ENCODE data around the gene TMEM200A. TPM values are rescaled to one million over a fixed set of nuclear protein-coding genes. Genes with fewer than 3 reads are reported as not detected.

TMEM200A gene
- total and polyA plus RNA-seq, 10 of the 15 experiments (the other 5 are each of a cell fraction or from before 2014, with no cell fraction given): 5.5 to 12.4 (median 9.6) TPM

DNA sequence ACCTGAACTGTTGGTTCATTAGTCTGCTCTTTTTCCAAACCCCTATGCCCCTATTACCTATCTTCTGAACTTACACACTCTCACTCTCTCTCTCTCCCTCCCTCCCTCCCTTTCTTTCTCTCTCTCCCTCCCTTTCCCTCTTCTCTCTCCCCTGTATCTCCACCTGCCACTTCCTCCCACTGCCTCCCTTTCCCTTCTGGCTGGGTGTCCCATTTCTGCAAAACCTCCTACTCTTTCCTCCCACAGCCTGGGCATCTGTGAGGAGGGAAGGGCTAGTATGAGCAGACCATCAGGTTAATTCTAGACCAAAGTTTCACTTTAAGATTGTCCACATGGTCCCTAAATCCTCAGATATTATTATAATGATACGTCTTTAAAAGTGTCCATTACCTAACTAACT, 95.1 kb downstream of the TMEM200A start:
- WGBS (ENCODE audit: insufficient coverage, insufficient replicate concordance, low lambda C conversion rate, missing lambda C conversion rate): 48% methylated on average over 1 of the region's 1 CpG
- intact Hi-C loops (cut with micrococcal nuclease; ENCODE audit: unreplicated experiment) (no loop called here), in situ Hi-C loops (cut with MboI) (no loop called here)
- Histone ChIP-seq H3K36me3 (ENCODE audit: control insufficient read depth in 2 of 2, insufficient read depth in 2 of 2, low read length in 1 of 2) (no peaks in the 10 kb centered on the region), H3K27me3 (replicated peaks in 1 of 2; ENCODE audit: control insufficient read depth in 2 of 2, insufficient read depth in 2 of 2, low read length in 1 of 2) (no peaks in the 10 kb centered on the region; a peak in 1 of 4 replicates), H4K20me1 (ENCODE audit: control insufficient read depth, insufficient read depth) (no peaks in the 10 kb centered on the region), H3K9me3 (replicated peaks; ENCODE audit: control insufficient read depth, insufficient read depth, low read length) (no peaks in the 10 kb centered on the region), H3K27ac (ENCODE audit: control insufficient read depth, insufficient read depth) (no peak overlapping the region), H3K4me2 (ENCODE audit: control insufficient read depth, insufficient read depth) (no peak overlapping the region), H3K9ac (ENCODE audit: control insufficient read depth, insufficient read depth, low read length) (no peak overlapping the region), H3K4me3 (no peak overlapping the region), H3K79me2 (ENCODE audit: control insufficient read depth, insufficient read depth, low read length) (no peaks in the 10 kb centered on the region), H2AFZ (ENCODE audit: control insufficient read depth, low read depth, low read length) (no peak overlapping the region), H3K4me1 (ENCODE audit: control insufficient read depth, insufficient read depth, low read length) (no peaks in the 10 kb centered on the region)
- BruUV-seq (replicated peaks): no TSS peak
- SMC1A ChIA-PET (ENCODE audit: uncharacterized antibody, unreplicated experiment): no interaction called here
- no peak for TF ChIP-seq STAT3 (IDR thresholded peaks at IDR 0.05; ENCODE audit: low read depth, low read length)
- TF ChIP-seq RAD21 (IDR thresholded peaks at IDR 0.05; ENCODE audit: insufficient read depth, low read depth, low read length): no peak
- no peak for TF ChIP-seq BRCA1 (IDR thresholded peaks at IDR 0.05; ENCODE audit: low read depth, low read length)
- no peak for TF ChIP-seq MTA2 (IDR thresholded peaks at IDR 0.05; ENCODE audit: low read depth)
- no peak for TF ChIP-seq YBX1 (IDR thresholded peaks at IDR 0.05)
- TF ChIP-seq RUNX3 (IDR thresholded peaks at IDR 0.05; ENCODE audit: low read length): no peak
- TF ChIP-seq ATF7 (IDR thresholded peaks at IDR 0.05; ENCODE audit: low read depth): no peak
- no peak for TF ChIP-seq MXI1 (IDR thresholded peaks at IDR 0.05; ENCODE audit: low read depth, low read length)
- no peak for FAIRE-seq
- POLR2A ChIA-PET: no interaction called here
- no peak for ATAC-seq
- no peak for DNase-seq (ENCODE audit: low read depth, low spot score)
- CTCF ChIA-PET: no interaction called here
- RAD21 ChIA-PET (ENCODE audit: unreplicated experiment): no interaction called here

DNA sequence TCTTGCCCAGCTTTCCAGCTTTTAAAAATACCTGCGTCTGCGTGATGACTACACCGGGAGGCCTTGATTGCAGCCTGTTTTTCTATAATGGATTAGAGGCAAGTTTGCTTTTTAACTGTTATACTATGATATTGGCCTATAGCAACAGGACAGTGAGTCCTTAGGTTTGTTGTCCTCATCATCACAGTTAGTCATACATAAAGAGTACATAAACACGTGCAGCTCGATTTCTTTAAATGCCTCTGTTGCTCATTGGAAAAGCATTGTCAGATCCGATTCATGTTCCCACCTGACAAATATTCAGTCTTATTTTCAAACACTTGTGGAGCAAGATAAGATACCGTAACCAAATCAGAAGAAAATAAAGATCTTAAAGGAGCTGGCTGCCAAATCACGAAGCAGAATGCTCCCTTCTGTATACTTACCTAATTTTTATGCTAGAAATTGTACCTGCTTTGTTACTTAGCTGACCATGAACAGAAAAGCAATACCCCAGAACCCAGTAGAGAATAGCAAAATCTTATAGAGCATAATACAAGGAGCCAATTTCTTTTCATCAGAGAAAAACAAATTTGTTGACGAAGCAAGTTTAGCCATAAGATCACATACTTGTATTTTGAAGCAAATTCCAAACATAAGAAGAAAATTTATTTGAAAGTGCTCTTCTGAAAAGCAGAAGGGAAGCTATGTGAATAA, 100.4 kb downstream of the TMEM200A start:
- intact Hi-C loops (cut with micrococcal nuclease; ENCODE audit: unreplicated experiment) (no loop called here), in situ Hi-C loops (cut with MboI) (no loop called here)
- H3K36me3 ChIP-seq (ENCODE audit: control insufficient read depth in 2 of 2, insufficient read depth in 2 of 2, low read length in 1 of 2): no peaks in the 10 kb centered on the region
- WGBS (ENCODE audit: insufficient coverage, insufficient replicate concordance, low lambda C conversion rate, missing lambda C conversion rate): 53% methylated on average over 9 of the region's 9 CpGs
- no peak overlapping the region for H3K27ac ChIP-seq (ENCODE audit: control insufficient read depth, insufficient read depth)
- no peaks in the 10 kb centered on the region; a peak in 1 of 4 replicates for H3K27me3 ChIP-seq (replicated peaks in 1 of 2; ENCODE audit: control insufficient read depth in 2 of 2, insufficient read depth in 2 of 2, low read length in 1 of 2)
- ChIA-PET CTCF (interaction anchor here (1.4 kb wide), 1 partner anchor 84 kb away, joined by 4 read pairs; no protein-coding TSS in a partner anchor), RAD21 (ENCODE audit: unreplicated experiment) (no interaction called here), SMC1A (ENCODE audit: uncharacterized antibody, unreplicated experiment) (interaction anchor here (1.2 to 1.6 kb wide), 4 partner anchors 9 to 81 kb away, joined by 3 to 5 read pairs (median 4); no protein-coding TSS in a partner anchor), POLR2A (no interaction called here)
- BruUV-seq (replicated peaks): no TSS peak
- H3K79me2 ChIP-seq (ENCODE audit: control insufficient read depth, insufficient read depth, low read length): no peaks in the 10 kb centered on the region
- H3K4me3 ChIP-seq: no peak overlapping the region
- no peak overlapping the region for H2AFZ ChIP-seq (ENCODE audit: control insufficient read depth, low read depth, low read length)
- no peak overlapping the region for H3K9ac ChIP-seq (ENCODE audit: control insufficient read depth, insufficient read depth, low read length)
- H3K4me2 ChIP-seq (ENCODE audit: control insufficient read depth, insufficient read depth): no peak overlapping the region
- no peaks in the 10 kb centered on the region for H3K9me3 ChIP-seq (replicated peaks; ENCODE audit: control insufficient read depth, insufficient read depth, low read length)
- no peaks in the 10 kb centered on the region for H3K4me1 ChIP-seq (ENCODE audit: control insufficient read depth, insufficient read depth, low read length)
- ATAC-seq (no peak), FAIRE-seq (no peak), DNase-seq (ENCODE audit: low read depth, low spot score) (no peak)
- H4K20me1 ChIP-seq (ENCODE audit: control insufficient read depth, insufficient read depth): no peaks in the 10 kb centered on the region
- no peak for TF ChIP-seq JUNB (IDR thresholded peaks at IDR 0.05)
- TF ChIP-seq, protein P1, sequence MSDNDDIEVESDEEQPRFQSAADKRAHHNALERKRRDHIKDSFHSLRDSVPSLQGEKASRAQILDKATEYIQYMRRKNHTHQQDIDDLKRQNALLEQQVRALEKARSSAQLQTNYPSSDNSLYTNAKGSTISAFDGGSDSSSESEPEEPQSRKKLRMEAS (IDR thresholded peaks at IDR 0.05; ENCODE audit: low read depth, low read length): no peak
- TF ChIP-seq BMI1 (IDR thresholded peaks at IDR 0.05; ENCODE audit: borderline replicate concordance): no peak
- TF ChIP-seq BRCA1 (IDR thresholded peaks at IDR 0.05; ENCODE audit: low read depth, low read length): no peak
- no peak for TF ChIP-seq RB1 (IDR thresholded peaks at IDR 0.05; ENCODE audit: borderline replicate concordance)
- TF ChIP-seq, protein P2, sequence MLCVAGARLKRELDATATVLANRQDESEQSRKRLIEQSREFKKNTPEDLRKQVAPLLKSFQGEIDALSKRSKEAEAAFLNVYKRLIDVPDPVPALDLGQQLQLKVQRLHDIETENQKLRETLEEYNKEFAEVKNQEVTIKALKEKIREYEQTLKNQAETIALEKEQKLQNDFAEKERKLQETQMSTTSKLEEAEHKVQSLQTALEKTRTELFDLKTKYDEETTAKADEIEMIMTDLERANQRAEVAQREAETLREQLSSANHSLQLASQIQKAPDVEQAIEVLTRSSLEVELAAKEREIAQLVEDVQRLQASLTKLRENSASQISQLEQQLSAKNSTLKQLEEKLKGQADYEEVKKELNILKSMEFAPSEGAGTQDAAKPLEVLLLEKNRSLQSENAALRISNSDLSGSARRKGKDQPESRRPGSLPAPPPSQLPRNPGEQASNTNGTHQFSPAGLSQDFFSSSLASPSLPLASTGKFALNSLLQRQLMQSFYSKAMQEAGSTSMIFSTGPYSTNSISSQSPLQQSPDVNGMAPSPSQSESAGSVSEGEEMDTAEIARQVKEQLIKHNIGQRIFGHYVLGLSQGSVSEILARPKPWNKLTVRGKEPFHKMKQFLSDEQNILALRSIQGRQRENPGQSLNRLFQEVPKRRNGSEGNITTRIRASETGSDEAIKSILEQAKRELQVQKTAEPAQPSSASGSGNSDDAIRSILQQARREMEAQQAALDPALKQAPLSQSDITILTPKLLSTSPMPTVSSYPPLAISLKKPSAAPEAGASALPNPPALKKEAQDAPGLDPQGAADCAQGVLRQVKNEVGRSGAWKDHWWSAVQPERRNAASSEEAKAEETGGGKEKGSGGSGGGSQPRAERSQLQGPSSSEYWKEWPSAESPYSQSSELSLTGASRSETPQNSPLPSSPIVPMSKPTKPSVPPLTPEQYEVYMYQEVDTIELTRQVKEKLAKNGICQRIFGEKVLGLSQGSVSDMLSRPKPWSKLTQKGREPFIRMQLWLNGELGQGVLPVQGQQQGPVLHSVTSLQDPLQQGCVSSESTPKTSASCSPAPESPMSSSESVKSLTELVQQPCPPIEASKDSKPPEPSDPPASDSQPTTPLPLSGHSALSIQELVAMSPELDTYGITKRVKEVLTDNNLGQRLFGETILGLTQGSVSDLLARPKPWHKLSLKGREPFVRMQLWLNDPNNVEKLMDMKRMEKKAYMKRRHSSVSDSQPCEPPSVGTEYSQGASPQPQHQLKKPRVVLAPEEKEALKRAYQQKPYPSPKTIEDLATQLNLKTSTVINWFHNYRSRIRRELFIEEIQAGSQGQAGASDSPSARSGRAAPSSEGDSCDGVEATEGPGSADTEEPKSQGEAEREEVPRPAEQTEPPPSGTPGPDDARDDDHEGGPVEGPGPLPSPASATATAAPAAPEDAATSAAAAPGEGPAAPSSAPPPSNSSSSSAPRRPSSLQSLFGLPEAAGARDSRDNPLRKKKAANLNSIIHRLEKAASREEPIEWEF (IDR thresholded peaks at IDR 0.05; ENCODE audit: insufficient replicate concordance, low read depth, low read length): no peak
- TF ChIP-seq HDAC2 (IDR thresholded peaks at IDR 0.05): no peak
